Measurements from ENCODE around the gene SYCP2.

GRCh38 chr20:59937150-59937549 is 3.7 kb upstream of the SYCP2 start:
- TF ChIP-seq POLR2AphosphoS5 (IDR thresholded peaks at IDR 0.05; ENCODE audit: low read depth, low read length) (no peak), REST (IDR thresholded peaks at IDR 0.05; ENCODE audit: low read depth, low read length) (no peak)
